ENCODE measurements around the gene ANKEF1.

The ANKEF1 gene

GRCh38 chr20:10089871-10090587 lies 55.2 kb downstream of the ANKEF1 start:
- DNase-seq (ENCODE audit: low read depth), result no peak

GRCh38 chr20:10090588-10091166 lies 55.9 kb downstream of the ANKEF1 start:
- peak; percentile 75 for DNase-seq (ENCODE audit: low read depth)

- peak; percentile 92 for DNase-seq (ENCODE audit: low read depth)
These were observed 58.4 kb downstream of the ANKEF1 start for GRCh38 chr20:10093087-10093591.

DNA sequence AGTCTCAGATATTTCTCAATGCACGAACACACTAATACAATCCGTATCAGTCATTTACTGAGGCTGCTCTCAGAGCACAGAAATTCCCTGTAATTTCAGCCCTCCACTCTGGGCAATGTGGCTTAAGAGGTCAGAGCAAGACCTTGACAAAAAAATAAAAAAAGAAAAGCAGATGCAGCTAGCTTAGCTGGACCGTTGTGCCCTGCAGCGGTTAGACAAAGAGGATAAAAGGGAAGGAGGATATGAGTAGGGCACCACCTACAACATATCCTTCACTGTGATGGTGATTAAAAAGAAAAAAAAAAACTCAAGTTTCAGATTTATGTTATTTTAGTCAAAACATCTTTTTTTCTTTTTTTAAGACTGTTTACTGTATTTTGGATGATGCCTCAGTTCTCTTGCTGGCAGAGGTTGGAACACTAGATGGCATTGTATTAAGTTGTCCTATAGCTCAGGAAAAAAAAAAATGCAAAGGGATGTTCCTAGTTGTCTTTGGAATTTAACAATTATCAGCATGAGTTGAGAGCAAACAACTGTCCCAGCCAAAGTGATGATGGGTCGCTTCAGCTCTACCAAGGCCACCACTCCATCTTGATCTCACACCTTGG lies 59.9 kb downstream of the ANKEF1 start:
- DNase-seq (ENCODE audit: low read depth), result no peak

DNA sequence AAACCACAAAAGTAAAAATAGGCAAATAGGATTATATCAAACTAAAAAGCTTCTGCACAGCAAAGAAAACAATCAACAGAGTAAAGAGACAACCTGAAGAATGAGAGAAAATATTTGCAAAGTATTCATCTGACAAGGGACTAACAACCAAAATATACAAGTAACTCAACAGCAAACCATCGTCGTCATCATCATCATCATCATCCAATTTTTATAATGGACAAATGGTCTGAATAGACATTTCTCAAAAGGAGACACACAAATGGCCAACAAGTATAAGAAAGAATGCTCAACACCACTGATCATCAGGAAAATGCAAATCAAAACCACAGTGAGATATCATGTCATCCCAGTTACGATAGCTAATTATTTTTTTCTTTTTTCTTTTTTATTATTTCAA lies 62.0 kb downstream of the ANKEF1 start:
- no peak for DNase-seq (ENCODE audit: low read depth)

DNA sequence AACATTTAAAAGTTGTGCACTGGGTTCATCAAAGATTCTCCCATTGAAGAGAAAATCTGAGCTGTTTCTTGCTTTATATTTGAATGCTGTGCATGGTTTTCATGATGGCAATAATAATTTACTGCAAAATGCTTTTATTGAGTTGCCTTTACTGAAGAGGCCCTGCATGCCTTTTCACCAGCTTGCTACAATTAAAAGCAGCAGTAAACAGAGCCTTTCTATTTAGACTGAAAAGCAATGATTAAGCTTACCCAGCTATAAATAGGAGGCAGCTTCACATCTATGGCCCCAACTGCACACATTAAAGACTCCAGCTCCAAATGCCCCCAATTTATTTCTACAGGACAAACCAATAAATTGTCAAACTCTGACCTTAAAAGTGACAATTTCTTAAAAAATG lies 70.3 kb downstream of the ANKEF1 start:
- no peak for DNase-seq (ENCODE audit: low read depth)
